ENCODE measurements around the gene C1orf198.

C1orf198 gene

GRCh38 chr1:230867903-230868735 is at the start of gene C1orf198:
TSS of gene C1orf198 (minus strand) at chr1:230868521. CDS start at chr1:230868512, 9 bp downstream.
- DNase-seq (ENCODE audit: low spot score) (peak; percentile 81), FAIRE-seq (no peak)

GRCh38 chr1:230917284-230918135 is 49.2 kb upstream of the C1orf198 start:
- DNase-seq (ENCODE audit: low spot score), result peak; percentile 51
- no peak for FAIRE-seq

- DNase-seq (ENCODE audit: low spot score), result no peak
- no peak for FAIRE-seq
These were observed 48.4 kb upstream of the C1orf198 start for GRCh38 chr1:230916587-230917283.

- DNase-seq (ENCODE audit: low spot score), result no peak
- no peak for FAIRE-seq
These were observed 46.8 kb upstream of the C1orf198 start for GRCh38 chr1:230915078-230915477.

- DNase-seq (ENCODE audit: low spot score) (no peak), FAIRE-seq (no peak)
These were observed 45.2 kb upstream of the C1orf198 start for GRCh38 chr1:230913496-230913895.

GRCh38 chr1:230910755-230911117 is 42.4 kb upstream of the C1orf198 start:
- no peak for FAIRE-seq
- no peak for DNase-seq (ENCODE audit: low spot score)

- no peak for FAIRE-seq
- no peak for DNase-seq (ENCODE audit: low spot score)
These were observed 41.8 kb upstream of the C1orf198 start for GRCh38 chr1:230909974-230910754.

GRCh38 chr1:230907472-230908205 is 39.3 kb upstream of the C1orf198 start:
- DNase-seq (ENCODE audit: low spot score) (no peak), FAIRE-seq (no peak)

GRCh38 chr1:230906226-230906625 is 37.9 kb upstream of the C1orf198 start:
- no peak for FAIRE-seq
- DNase-seq (ENCODE audit: low spot score), result no peak

GRCh38 chr1:230905733-230906132 is 37.4 kb upstream of the C1orf198 start:
- FAIRE-seq (no peak), DNase-seq (ENCODE audit: low spot score) (peak; percentile 10)

- DNase-seq (ENCODE audit: low spot score), result no peak
- no peak for FAIRE-seq
These were observed 34.1 kb upstream of the C1orf198 start for GRCh38 chr1:230902349-230902923.

GRCh38 chr1:230901671-230902070 is 33.4 kb upstream of the C1orf198 start:
- FAIRE-seq (no peak), DNase-seq (ENCODE audit: low spot score) (no peak)

- DNase-seq (ENCODE audit: low spot score), result no peak
- no peak for FAIRE-seq
These were observed 32.7 kb upstream of the C1orf198 start for GRCh38 chr1:230900984-230901383.

- DNase-seq (ENCODE audit: low spot score), result no peak
- no peak for FAIRE-seq
These were observed 31.5 kb upstream of the C1orf198 start for GRCh38 chr1:230899841-230900251.

GRCh38 chr1:230898748-230899147 is 30.4 kb upstream of the C1orf198 start:
- no peak for FAIRE-seq
- DNase-seq (ENCODE audit: low spot score), result no peak

- DNase-seq (ENCODE audit: low spot score) (no peak), FAIRE-seq (no peak)
These were observed 29.8 kb upstream of the C1orf198 start for GRCh38 chr1:230898144-230898543.

GRCh38 chr1:230896779-230897178 is 28.5 kb upstream of the C1orf198 start:
- DNase-seq (ENCODE audit: low spot score) (no peak), FAIRE-seq (no peak)

GRCh38 chr1:230895452-230895851 is 27.1 kb upstream of the C1orf198 start:
- DNase-seq (ENCODE audit: low spot score), result no peak
- FAIRE-seq, result no peak

- no peak for DNase-seq (ENCODE audit: low spot score)
These were observed 26.3 kb upstream of the C1orf198 start for GRCh38 chr1:230894664-230895063.

GRCh38 chr1:230894032-230894431 is 25.7 kb upstream of the C1orf198 start:
- FAIRE-seq, result no peak

More at GRCh38 chr1:230894664-230895063, 26.3 kb upstream of the C1orf198 start:
- FAIRE-seq, result no peak

More at GRCh38 chr1:230894032-230894431, 25.7 kb upstream of the C1orf198 start:
- DNase-seq (ENCODE audit: low spot score), result no peak
